ENCODE results near the gene NUDT14. TPM values are rescaled to one million over a fixed set of nuclear protein-coding genes. Genes with fewer than 3 reads are reported as not detected.

NUDT14 gene
- total RNA-seq, 1 experiment from 2014 or later, result 37.0 TPM

DNA sequence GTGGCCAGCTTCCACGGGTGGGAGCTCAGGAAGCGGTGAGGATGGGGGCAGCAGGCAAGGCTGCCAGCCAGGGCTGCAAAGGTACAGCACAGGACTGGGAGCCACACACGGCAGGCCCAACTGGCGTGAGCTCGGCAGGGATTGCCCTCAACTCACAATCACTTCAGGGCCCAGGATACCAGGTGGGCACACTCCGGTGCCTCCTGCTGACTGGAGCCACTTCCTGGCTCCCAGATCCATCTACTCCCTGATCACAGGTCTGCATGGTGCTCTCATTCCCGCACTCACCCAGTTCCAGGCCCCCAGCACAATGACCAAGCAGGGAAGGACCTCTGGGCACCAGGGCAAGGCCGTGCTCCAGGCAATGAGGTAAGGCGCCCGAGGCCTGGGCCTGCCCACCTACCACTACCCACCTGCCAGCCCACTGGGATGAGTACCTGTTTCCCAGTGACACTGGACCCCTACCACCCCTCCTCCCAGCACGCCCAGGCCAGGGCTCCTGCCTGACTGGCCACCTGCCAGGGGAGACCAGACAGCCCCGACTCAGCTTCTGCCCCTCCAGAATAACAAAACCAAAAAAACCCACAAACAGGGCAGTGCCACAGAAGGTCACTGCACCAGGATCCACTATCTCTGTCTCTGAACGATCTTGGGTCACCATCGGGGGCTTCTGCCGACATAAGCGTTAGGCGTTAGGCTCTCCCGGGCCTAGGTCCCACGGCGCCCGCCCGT lies 14.4 kb downstream of the NUDT14 start:
- Histone ChIP-seq H3K36me3 (ENCODE audit: low read depth) (no peaks in the 10 kb centered on the region), H3K4me1 (replicated peaks; ENCODE audit: insufficient read depth) (peaks cover 28% of the 10 kb centered on the region), H3F3A (ENCODE audit: insufficient read depth, low read depth) (no peaks in the 10 kb centered on the region), H3K9me3 (ENCODE audit: insufficient read depth, low read depth) (no peaks in the 10 kb centered on the region), H3K27me3 (ENCODE audit: insufficient read depth, low read depth) (no peaks in the 10 kb centered on the region), H4K20me1 (ENCODE audit: insufficient read depth) (peaks cover 21% of the 10 kb centered on the region), H3K9me2 (ENCODE audit: insufficient read depth) (no peaks in the 10 kb centered on the region), H3K4me2 (peak overlapping the region; percentile 92), H2AFZ (no peak overlapping the region), H3K79me2 (ENCODE audit: low read depth) (peaks cover 27% of the 10 kb centered on the region), H3K4me3 (peak overlapping the region; percentile 53), H3K27ac (no peak overlapping the region)
- DNase-seq, result no peak
- BruUV-seq (replicated peaks), result no TSS peak
- intact Hi-C loops (cut with micrococcal nuclease; ENCODE audit: unreplicated experiment), result no loop called here
- ChIA-PET POLR2A (ENCODE audit: unreplicated experiment) (interaction anchor here (0.6 kb wide), 1 partner anchor 207 kb away, joined by 5 read pairs; no protein-coding TSS in a partner anchor), CTCF (no interaction called here)
- TF ChIP-seq, protein P1, sequence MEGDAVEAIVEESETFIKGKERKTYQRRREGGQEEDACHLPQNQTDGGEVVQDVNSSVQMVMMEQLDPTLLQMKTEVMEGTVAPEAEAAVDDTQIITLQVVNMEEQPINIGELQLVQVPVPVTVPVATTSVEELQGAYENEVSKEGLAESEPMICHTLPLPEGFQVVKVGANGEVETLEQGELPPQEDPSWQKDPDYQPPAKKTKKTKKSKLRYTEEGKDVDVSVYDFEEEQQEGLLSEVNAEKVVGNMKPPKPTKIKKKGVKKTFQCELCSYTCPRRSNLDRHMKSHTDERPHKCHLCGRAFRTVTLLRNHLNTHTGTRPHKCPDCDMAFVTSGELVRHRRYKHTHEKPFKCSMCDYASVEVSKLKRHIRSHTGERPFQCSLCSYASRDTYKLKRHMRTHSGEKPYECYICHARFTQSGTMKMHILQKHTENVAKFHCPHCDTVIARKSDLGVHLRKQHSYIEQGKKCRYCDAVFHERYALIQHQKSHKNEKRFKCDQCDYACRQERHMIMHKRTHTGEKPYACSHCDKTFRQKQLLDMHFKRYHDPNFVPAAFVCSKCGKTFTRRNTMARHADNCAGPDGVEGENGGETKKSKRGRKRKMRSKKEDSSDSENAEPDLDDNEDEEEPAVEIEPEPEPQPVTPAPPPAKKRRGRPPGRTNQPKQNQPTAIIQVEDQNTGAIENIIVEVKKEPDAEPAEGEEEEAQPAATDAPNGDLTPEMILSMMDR (conservative IDR thresholded peaks at IDR 0.05), result no peak
- TF ChIP-seq EZH2 (IDR thresholded peaks at IDR 0.05; ENCODE audit: low read depth), result no peak

GRCh38 chr14:105165761-105166485 lies 15.2 kb downstream of the NUDT14 start:
- no TSS peak for BruUV-seq (replicated peaks)
- CTCF ChIA-PET, result no interaction called here

GRCh38 chr14:105165134-105165704 lies 15.9 kb downstream of the NUDT14 start:
- H3K4me3 ChIP-seq, result no peak overlapping the region
- peaks cover 22% of the 10 kb centered on the region for H4K20me1 ChIP-seq (ENCODE audit: insufficient read depth)
- H3K79me2 ChIP-seq (ENCODE audit: low read depth), result peaks cover 27% of the 10 kb centered on the region
- no peaks in the 10 kb centered on the region for H3K9me2 ChIP-seq (ENCODE audit: insufficient read depth)
- no peaks in the 10 kb centered on the region for H3K36me3 ChIP-seq (ENCODE audit: low read depth)
- H3K9me3 ChIP-seq (ENCODE audit: insufficient read depth, low read depth), result no peaks in the 10 kb centered on the region
- H2AFZ ChIP-seq, result no peak overlapping the region
- BruUV-seq (replicated peaks), result no TSS peak
- intact Hi-C loops (cut with micrococcal nuclease; ENCODE audit: unreplicated experiment), result loop anchor here (1.0 kb wide), 1 partner anchor 77 kb away; no protein-coding TSS in a partner anchor
- TF ChIP-seq, protein P1 (conservative IDR thresholded peaks at IDR 0.05), result no peak
- TF ChIP-seq EZH2 (IDR thresholded peaks at IDR 0.05; ENCODE audit: low read depth), result no peak
- CTCF ChIA-PET, result interaction anchor here (0.5 kb wide), 1 partner anchor 130 kb away, joined by 6 read pairs; no protein-coding TSS in a partner anchor
- DNase-seq, result peak in 1 of 2 experiments; percentile 58
- no peaks in the 10 kb centered on the region for H3F3A ChIP-seq (ENCODE audit: insufficient read depth, low read depth)
- no peaks in the 10 kb centered on the region for H3K27me3 ChIP-seq (ENCODE audit: insufficient read depth, low read depth)
- POLR2A ChIA-PET (ENCODE audit: unreplicated experiment), result interaction anchor here (0.5 kb wide), 1 partner anchor 71 kb away, joined by 3 read pairs; no protein-coding TSS in a partner anchor
- peak overlapping the region; percentile 31; the same call in 1 of the 2 replicates for H3K4me2 ChIP-seq
- peaks cover 28% of the 10 kb centered on the region for H3K4me1 ChIP-seq (replicated peaks; ENCODE audit: insufficient read depth)
- no peak overlapping the region for H3K27ac ChIP-seq

More at GRCh38 chr14:105165761-105166485, 15.2 kb downstream of the NUDT14 start:
- Histone ChIP-seq H3K36me3 (ENCODE audit: low read depth) (no peaks in the 10 kb centered on the region), H3K4me3 (no peak overlapping the region), H3K4me1 (replicated peaks; ENCODE audit: insufficient read depth) (peaks cover 28% of the 10 kb centered on the region), H3K79me2 (ENCODE audit: low read depth) (peaks cover 27% of the 10 kb centered on the region), H4K20me1 (ENCODE audit: insufficient read depth) (peaks cover 22% of the 10 kb centered on the region), H3K4me2 (peak overlapping the region; percentile 92), H3F3A (ENCODE audit: insufficient read depth, low read depth) (no peaks in the 10 kb centered on the region), H3K9me3 (ENCODE audit: insufficient read depth, low read depth) (no peaks in the 10 kb centered on the region), H3K9me2 (ENCODE audit: insufficient read depth) (no peaks in the 10 kb centered on the region), H3K27me3 (ENCODE audit: insufficient read depth, low read depth) (no peaks in the 10 kb centered on the region), H2AFZ (no peak overlapping the region), H3K27ac (no peak overlapping the region)
- no peak for TF ChIP-seq EZH2 (IDR thresholded peaks at IDR 0.05; ENCODE audit: low read depth)
- TF ChIP-seq, protein P1 (conservative IDR thresholded peaks at IDR 0.05), result no peak
- peak in 1 of 2 experiments; percentile 53 for DNase-seq
- POLR2A ChIA-PET (ENCODE audit: unreplicated experiment), result interaction anchor here (0.5 kb wide), 1 partner anchor 72 kb away, joined by 3 read pairs; no protein-coding TSS in a partner anchor
- intact Hi-C loops (cut with micrococcal nuclease; ENCODE audit: unreplicated experiment), result loop anchor here (1.0 kb wide), 1 partner anchor 78 kb away; no protein-coding TSS in a partner anchor
